Ishikawa (cell line): ENCODE measurements around the gene VPS37B.

ENCODE experiments used
- CEBPB ChIP-seq: IDR thresholded peaks from 2 replicates; pipeline ENCODE4 v1.6.1; 2012
- CREB1 ChIP-seq: IDR thresholded peaks from 2 replicates; pipeline ENCODE4 v1.6.1; 2012; ENCODE audit warnings: low read depth
- EGR1 ChIP-seq: IDR thresholded peaks from 2 replicates; pipeline ENCODE4 v1.6.1; 2012
- EP300 ChIP-seq: IDR thresholded peaks from 2 replicates; pipeline ENCODE4 v1.6.1; 2012; ENCODE audit warnings: borderline replicate concordance
- FOXM1 ChIP-seq: IDR thresholded peaks from 2 replicates; pipeline ENCODE4 v1.6.1; 2012; ENCODE audit warnings: low read depth, borderline replicate concordance
- NFIC ChIP-seq: IDR thresholded peaks from 2 replicates; pipeline ENCODE4 v1.6.1; 2012
- RAD21 ChIP-seq: IDR thresholded peaks from 2 replicates; pipeline ENCODE4 v1.6.1; 2012; ENCODE audit warnings: low read depth
- TAF1 ChIP-seq: IDR thresholded peaks from 2 replicates; pipeline ENCODE4 v1.6.1; 2012; ENCODE audit warnings: low read depth, mild to moderate bottlenecking
- TCF12 ChIP-seq: IDR thresholded peaks from 2 replicates; pipeline ENCODE4 v1.6.1; 2012; ENCODE audit warnings: low read depth
- TEAD4 ChIP-seq: IDR thresholded peaks from 2 replicates; pipeline ENCODE4 v1.6.1; 2012
- YY1 ChIP-seq: IDR thresholded peaks from 2 replicates; pipeline ENCODE4 v1.6.1; 2012; ENCODE audit warnings: low read depth
- ZBTB7A ChIP-seq: IDR thresholded peaks from 2 replicates; pipeline ENCODE4 v1.6.1; 2012; ENCODE audit warnings: low read depth
- TF ChIP-seq, protein P1 (sequence below): IDR thresholded peaks from 2 replicates; pipeline ENCODE4 v1.6.1; 2012; ENCODE audit warnings: low read depth, mild to moderate bottlenecking
- TF ChIP-seq, protein P2 (sequence below): IDR thresholded peaks from 2 replicates; pipeline ENCODE4 v1.6.1; 2012
- TF ChIP-seq, protein P3 (sequence below): IDR thresholded peaks from 2 replicates; pipeline ENCODE4 v1.6.1; 2012

The VPS37B gene

GRCh38 chr12:122872815-122873361, 23.0 kb downstream of the VPS37B start:
- no peak for TF ChIP-seq NFIC
- TF ChIP-seq TEAD4: no peak
- TF ChIP-seq YY1: no peak
- TF ChIP-seq TCF12: no peak
- TF ChIP-seq TAF1: no peak
- TF ChIP-seq RAD21: no peak
- TF ChIP-seq CEBPB: no peak
- TF ChIP-seq, protein P1, sequence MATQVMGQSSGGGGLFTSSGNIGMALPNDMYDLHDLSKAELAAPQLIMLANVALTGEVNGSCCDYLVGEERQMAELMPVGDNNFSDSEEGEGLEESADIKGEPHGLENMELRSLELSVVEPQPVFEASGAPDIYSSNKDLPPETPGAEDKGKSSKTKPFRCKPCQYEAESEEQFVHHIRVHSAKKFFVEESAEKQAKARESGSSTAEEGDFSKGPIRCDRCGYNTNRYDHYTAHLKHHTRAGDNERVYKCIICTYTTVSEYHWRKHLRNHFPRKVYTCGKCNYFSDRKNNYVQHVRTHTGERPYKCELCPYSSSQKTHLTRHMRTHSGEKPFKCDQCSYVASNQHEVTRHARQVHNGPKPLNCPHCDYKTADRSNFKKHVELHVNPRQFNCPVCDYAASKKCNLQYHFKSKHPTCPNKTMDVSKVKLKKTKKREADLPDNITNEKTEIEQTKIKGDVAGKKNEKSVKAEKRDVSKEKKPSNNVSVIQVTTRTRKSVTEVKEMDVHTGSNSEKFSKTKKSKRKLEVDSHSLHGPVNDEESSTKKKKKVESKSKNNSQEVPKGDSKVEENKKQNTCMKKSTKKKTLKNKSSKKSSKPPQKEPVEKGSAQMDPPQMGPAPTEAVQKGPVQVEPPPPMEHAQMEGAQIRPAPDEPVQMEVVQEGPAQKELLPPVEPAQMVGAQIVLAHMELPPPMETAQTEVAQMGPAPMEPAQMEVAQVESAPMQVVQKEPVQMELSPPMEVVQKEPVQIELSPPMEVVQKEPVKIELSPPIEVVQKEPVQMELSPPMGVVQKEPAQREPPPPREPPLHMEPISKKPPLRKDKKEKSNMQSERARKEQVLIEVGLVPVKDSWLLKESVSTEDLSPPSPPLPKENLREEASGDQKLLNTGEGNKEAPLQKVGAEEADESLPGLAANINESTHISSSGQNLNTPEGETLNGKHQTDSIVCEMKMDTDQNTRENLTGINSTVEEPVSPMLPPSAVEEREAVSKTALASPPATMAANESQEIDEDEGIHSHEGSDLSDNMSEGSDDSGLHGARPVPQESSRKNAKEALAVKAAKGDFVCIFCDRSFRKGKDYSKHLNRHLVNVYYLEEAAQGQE: no peak
- no peak for TF ChIP-seq FOXM1
- TF ChIP-seq, protein P2, sequence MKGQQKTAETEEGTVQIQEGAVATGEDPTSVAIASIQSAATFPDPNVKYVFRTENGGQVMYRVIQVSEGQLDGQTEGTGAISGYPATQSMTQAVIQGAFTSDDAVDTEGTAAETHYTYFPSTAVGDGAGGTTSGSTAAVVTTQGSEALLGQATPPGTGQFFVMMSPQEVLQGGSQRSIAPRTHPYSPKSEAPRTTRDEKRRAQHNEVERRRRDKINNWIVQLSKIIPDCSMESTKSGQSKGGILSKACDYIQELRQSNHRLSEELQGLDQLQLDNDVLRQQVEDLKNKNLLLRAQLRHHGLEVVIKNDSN: no peak
- no peak for TF ChIP-seq EGR1
- TF ChIP-seq EP300: no peak

DNA sequence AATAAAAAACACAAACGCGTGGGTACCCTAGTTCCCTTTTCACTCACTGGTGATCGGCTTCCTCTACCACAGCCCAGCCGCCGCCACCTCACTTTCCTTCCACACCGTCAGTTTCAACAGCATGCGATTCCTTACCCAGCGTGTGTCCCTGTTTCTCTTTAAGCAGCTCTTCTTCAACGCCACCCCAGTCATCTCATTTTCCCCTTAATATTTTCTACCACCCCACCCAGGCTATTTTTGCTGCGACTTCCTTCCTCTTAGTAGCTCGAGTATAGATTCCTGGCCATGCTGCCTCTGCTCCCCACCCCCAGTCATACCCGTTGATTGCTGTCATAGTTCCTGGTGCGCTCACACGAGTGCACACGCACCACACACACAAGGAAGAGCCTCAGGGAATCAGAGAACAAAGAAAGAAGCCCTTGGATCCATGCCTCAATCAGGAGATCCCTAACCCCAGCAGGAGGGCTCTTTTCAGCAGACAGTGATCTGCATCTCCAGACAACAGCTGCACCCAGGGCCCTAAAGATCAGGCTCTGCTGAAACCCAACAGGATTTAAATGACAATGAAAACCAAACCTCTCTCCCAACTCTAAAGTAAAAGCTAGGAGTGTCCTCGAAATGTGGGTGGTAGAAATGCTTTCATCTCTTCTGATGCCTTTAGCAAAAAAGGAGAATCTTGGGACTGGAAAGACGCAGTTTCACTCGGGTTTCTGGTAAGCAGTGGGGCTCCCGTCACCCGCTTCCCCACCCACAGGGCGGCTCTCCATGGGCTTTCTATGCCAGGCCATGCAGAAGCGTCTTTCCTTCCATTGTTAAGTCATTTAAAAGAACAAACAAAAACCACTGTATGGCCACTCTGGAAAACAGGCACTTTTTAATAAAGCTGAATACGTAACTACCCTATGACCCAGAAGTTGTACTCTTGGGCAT, 23.8 kb downstream of the VPS37B start:
- TF ChIP-seq TCF12: no peak
- no peak for TF ChIP-seq RAD21
- no peak for TF ChIP-seq EGR1
- no peak for TF ChIP-seq CEBPB
- TF ChIP-seq ZBTB7A: no peak
- TF ChIP-seq EP300: no peak

DNA sequence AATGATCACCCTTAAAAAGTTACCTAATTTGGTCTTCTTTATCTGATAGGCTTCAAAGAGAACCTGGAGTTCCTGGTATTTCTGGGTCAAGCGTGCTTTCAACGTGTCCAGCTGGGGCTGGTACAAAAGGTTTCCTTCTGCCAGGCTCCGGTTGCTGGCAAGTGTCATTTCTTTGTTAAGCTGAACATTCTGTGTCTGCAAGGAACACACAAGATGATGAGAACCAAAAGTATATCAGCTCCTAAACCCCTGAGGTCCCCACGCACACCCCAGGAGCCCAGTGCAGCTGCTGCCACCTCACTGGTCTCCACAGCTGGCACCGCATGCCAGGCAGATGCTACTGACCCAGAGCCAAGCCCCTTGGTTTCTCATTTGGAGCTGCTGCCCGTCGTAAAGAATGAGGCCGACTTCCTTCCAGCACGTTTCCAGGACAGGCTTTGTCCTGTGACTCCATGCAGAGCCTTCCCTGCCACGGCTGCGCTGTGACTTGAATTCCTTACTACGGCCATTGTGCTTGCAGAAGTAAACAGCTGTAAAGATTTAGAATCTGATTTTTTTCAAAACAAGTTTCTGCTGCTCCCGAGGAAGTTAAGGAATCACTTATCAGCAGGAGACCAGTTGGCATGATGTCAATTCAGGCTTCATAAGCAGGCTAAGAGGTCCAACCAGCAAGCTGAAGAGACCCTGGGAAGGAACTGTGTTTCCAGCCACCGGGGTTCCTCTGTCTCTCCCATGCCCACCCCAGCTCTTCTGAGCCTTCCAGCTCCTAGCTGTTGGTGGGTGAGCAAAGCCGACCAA, 24.9 kb downstream of the VPS37B start:
- TF ChIP-seq TCF12: no peak
- no peak for TF ChIP-seq FOXM1
- no peak for TF ChIP-seq TEAD4
- no peak for TF ChIP-seq RAD21
- TF ChIP-seq EP300: no peak
- TF ChIP-seq CREB1: no peak
- TF ChIP-seq, protein P3, sequence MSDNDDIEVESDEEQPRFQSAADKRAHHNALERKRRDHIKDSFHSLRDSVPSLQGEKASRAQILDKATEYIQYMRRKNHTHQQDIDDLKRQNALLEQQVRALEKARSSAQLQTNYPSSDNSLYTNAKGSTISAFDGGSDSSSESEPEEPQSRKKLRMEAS: no peak
- no peak for TF ChIP-seq EGR1
- TF ChIP-seq, protein P2: no peak
- no peak for TF ChIP-seq YY1
- TF ChIP-seq ZBTB7A: no peak
- TF ChIP-seq, protein P1: no peak
- no peak for TF ChIP-seq CEBPB
- no peak for TF ChIP-seq TAF1
- TF ChIP-seq NFIC: no peak

DNA sequence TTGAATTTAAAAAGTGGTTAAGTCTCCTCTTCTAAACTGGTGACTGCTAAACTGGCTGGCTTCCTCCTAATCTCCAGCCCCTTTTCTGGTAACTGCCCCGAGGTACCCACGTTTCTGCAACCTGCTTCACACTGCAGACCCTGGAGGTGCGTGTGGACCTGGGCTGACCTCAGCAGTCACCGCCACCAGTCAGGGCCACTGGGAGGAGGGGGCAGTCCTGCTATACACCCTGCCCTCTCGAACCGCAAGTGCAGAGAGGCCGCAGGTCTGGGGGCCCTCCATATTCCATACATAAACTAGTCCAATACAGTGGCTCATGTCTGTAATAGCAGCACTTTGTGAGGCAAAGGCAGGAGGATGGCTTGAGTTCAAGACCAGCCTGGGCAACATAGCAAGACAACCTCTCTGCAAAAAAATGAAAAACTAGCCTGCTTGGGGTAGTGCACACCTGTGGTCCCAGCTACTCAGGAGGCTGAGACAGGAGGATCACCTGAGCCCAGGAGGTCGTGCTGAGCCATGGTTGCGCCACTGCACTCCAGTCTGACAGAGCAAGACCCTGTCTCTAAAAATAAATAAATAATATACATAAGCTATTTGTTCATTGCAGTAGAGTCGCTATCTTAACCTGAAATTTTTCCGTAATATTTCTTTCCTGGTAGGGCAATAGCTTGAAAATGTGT, 25.6 kb downstream of the VPS37B start:
- no peak for TF ChIP-seq EP300
- no peak for TF ChIP-seq CEBPB
- TF ChIP-seq TCF12: no peak
- TF ChIP-seq EGR1: no peak
- no peak for TF ChIP-seq YY1
- TF ChIP-seq ZBTB7A: no peak
- no peak for TF ChIP-seq TAF1
- no peak for TF ChIP-seq RAD21
- no peak for TF ChIP-seq CREB1
- TF ChIP-seq NFIC: no peak
- TF ChIP-seq, protein P2: no peak
- TF ChIP-seq FOXM1: no peak
- TF ChIP-seq, protein P3: no peak
- TF ChIP-seq, protein P1: no peak
- TF ChIP-seq TEAD4: no peak
